HG03159 (cell line): ENCODE measurements around the gene USP11.
"Not testable (repeated sequence)": the region's sequence is repeated elsewhere in the genome, so short reads cannot be mapped to it uniquely, and the experiment has no call there.

Experiments
- ATAC-seq: cut with Tn5 transposase; IDR thresholded peaks from one replicate; pipeline ENCODE4 v1.9.1; 2021; ENCODE audit warnings: mild to moderate bottlenecking, moderate library complexity; ENCODE audit not compliant: unreplicated experiment

USP11 gene

DNA sequence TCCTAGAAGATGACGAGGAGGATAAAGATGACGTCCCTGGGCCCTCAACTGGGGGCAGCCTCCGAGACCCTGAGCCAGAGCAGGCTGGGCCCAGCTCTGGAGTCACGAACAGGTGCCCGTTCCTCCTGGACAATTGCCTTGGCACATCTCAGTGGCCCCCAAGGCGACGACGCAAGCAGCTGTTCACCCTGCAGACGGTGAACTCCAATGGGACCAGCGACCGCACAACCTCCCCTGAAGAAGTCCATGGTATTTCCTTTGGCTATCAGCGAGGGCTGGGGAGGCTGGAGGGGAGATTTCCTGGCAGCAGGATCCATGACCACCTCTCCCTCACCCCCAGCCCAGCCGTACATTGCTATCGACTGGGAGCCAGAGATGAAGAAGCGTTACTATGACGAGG, 11.9 kb downstream of the USP11 start:
- no peak for ATAC-seq

DNA sequence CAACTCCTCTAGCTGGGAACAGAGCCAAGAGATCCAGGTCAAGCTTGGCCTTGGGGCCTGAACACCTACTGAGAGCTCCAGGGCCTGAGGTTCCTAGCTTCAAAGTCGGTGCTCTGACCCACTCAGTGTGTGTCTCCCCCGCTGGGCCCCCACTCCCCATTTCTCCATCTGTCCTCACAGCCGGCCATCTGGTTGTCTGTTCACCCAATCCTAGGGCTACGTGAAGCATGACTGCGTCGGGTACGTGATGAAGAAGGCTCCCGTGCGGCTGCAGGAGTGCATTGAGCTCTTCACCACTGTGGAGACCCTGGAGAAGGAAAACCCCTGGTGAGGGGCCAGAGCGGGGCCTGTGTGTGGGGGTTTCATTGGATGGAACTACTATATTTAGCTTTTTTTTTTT, 12.3 kb downstream of the USP11 start:
- no peak for ATAC-seq

DNA sequence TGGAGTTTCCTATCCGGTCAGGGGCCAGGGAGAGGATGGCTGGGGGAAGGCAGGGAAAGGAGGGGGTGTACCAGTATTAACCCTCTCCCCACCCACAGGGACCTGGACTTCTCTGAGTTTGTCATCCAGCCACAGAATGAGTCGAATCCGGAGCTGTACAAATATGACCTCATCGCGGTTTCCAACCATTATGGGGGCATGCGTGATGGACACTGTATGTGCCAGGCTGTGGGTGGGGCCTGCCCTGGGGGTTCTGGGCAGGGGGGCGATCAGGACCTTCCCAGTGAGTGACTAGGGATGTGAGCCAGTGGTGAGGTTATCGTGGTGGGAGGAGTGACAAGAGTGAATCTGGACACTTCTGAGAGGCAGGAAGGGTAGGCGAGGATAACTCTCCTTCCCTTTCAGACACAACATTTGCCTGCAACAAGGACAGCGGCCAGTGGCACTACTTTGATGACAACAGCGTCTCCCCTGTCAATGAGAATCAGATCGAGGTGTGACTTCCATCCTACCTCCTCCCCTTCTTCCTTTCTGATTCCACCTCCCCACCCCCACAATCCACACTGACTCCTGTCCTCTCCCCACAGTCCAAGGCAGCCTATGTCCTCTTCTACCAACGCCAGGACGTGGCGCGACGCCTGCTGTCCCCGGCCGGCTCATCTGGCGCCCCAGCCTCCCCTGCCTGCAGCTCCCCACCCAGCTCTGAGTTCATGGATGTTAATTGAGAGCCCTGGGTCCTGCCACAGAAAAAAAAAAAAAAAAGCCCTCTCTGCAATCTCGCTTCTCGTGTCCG, 14.6 kb downstream of the USP11 start:
- no peak for ATAC-seq

DNA sequence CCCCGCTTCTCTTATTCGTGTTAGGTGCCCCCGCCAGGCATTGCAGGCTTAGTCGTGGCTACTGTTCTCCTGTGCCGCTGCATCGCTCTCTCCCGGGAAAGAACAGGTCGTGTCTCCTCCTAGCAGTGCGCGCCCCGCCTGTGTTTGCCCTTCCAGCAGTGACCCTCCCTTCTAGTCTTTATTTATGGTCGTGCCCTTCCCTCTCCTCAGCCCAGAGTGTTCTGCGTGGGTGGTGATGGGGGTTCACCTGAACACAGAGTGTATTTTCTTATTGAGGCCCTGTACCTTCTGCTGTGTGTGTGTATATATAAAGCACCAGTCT, 15.2 kb downstream of the USP11 start:
- no peak for ATAC-seq

DNA sequence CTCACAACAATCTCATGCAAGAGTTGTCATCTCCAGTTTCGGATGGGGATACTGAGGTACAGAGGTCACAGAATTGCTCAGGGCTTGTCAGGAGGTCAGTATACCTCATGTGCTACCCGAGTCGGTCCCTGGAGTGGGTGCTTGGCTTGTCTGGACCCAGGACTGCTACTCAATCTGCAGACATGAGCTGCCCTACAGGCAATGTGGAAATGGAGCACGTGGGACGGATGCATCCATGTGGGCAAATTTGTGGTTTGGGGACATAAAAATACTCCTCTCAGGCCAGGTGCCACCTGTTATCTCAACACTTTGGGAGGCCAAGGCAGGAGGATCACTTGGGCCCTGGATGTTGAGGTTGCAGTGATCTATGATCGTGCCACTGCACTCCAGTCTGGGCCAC, 15.8 kb downstream of the USP11 start:
- ATAC-seq = no peak

DNA sequence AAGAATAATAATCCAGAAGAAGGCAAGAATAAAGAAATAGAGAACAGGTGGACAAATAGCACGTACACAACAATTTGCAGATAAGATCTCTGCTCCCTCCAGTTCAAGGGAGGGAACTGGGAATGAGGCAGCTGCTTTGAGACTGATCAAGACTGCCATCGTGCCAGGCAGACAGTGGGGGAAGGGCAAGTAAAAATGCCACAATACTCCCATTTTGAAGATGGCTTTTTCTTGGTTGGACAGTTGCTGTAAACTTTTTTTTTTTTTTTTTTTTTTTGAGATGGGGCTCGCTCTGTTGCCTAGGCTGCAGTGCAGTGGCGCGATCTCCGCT, 17.2 kb downstream of the USP11 start:
- no peak for ATAC-seq

DNA sequence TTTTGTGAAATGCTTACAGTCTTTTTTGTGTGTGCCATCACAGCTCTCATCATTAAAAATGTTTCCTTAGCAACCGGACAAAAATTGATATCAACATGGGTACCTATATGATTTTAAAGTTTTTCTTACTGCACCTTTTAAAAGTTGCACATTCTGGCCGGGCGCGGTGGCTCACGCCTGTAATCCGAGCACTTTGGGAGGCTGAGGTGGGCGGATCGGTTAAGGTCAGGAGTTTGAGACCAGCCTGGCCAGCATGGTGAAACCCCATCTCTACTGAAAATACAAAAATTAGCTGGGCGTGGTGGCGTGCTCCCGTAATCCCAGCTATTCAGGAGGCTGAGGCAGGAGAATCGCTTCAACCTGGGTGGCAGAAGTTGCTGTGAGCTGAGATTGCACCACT, 24.8 kb downstream of the USP11 start:
- ATAC-seq = not testable (repeated sequence)

DNA sequence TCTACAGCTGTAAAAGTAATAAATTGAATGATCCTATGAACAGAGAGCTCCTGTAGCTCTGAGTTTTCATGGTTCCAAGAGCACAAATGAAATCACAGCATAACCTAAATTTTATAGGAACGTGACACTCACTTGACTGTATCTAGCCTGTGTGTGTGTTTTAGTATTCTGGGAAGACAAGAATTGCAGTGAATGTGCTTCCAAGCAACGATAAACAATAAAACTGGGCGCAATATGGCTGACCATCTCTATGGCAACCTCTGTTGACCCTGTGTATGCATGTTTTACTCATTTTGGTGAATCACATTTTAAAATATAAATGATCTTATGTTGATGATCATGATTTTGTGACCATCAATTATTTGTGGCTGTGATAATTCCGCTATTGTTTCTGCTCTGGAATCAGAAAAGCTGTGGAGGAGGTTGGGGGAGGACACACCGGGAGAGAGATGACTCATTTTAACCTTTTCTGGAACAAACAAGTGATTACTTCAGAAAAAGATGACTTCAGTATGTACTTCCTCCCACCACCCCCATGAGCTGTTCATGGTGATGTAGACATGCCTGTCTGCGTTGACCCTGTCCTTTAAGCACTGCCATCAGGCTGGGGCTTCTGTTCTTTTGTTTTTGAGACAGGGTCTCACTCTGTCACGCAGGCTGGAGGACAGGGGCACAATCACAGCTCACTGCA, 31.8 kb downstream of the USP11 start:
- no peak for ATAC-seq

DNA sequence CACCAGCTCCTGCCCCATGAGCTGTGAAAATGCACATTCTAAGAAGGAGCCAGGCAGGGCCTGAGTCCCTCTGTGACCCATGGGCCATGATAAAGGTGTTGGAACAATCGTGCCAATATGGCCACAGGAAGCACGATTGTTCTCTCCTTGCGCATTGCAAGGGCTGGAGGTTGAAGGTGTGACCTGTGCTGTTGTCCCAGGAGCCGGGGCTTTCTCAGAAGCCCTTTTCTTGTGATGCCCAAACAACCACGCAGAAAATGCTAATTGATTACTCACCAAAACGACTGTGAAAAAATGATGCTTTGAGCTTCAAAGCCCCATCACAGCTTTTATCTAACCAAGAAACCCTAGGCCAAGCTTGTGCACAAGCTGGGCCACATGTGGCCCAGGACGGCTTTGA, 33.8 kb downstream of the USP11 start:
- ATAC-seq = no peak

DNA sequence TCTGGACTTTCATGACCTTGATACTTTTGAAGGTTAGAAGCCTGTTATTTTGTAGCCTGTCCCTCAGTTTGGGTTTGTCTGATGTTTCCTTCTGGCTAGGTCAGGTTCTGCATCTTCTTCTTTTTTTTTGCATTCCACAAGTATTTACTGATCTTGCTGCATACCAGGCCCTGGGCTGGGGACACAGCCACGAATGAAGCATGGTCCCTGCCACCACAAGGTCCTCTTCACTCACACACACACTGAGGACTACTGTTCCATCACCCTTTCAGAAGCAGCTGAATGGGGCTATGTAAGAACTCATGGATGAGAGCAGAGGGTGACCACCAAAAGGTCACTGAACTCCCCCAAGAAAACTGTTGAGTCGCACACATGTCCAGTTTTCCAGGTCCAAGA, 39.2 kb downstream of the USP11 start:
- no peak for ATAC-seq

DNA sequence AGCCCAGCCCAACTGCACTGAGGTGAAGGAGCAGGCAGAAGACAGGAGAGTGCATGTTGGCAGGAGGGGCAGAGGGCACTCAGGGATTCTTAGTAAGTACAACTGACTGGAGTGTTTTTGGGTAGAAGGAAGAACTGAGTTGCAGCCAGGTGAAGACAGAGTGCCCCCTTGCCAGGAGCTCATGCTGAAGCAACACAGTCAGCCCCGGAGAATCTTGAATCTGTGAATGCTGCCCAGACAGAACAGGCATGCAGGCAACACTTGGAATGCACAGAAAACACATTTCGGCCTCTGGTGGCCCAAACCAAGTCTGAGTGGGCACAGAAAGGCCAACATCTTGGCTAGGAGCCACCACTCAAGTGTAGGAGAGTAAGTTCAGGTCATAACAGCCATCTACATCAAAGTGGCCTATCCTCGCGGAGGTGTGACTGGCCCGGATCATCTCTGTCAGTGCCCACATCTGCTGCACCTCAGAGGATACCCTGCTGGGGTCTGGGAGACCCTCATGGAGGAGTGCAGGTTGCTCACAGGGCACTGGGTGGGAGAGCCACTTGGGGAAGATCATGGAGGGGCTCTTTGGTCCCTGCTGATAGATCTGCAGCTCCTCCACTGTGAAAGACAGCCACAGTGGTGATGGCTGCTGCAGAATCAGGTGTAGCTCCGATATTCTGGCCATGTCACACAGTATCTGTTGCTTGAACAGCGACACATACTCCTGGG, 40.4 kb downstream of the USP11 start:
- no peak for ATAC-seq

DNA sequence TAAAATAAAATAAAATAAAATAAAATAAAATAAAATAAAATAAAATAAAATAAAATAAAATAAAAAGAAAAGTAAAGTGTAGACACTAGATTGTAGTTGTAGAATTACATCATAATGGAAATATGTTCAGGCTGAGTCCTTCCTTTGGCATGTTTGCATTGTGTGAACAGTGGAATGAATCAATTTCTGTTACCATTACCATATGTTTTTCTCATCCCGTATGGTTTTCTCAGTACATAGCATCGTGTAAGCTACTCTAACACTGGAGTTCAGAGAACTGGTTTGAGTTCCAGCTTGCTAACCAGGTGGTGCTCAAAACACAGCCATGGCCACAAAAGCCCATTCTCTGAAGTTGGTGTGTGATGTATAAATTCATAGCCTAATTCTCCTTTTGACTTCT, 45.9 kb downstream of the USP11 start:
- no peak for ATAC-seq

DNA sequence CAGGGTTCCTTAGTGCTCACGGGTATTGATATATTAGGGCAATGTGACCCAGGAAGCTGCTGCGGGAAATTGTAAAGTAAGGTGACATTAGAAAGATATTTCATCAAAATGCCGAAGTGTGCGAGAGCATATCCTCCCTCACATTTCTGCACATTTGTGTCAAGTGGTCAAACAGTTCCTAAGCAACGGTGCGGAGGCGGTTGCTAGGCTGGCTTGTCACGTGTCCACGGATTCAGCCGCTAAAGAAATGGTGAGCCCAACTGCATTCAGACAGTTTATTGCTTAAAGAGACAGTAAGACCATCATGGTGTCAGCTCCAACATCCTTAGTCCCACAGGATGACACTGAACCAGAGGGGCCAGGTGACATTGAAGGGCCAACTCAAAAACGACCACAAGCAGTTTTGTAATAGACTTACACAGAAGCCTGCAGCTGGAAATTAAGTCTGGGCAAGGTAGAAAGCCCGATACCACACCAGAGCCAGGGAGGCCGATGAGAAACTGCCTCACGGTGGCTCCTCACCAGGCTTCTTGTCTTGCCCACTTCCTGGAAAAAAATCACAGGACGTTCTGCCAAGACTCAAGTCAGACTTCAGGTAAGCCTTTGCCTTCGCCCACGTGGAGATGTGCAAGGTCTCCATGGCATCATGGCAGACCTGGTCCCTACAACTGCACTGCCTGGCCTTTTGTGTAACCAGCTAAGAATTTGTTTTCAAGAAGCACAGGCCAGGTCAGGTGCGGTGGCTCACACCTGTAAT, 50.4 kb downstream of the USP11 start:
- ATAC-seq = no peak

DNA sequence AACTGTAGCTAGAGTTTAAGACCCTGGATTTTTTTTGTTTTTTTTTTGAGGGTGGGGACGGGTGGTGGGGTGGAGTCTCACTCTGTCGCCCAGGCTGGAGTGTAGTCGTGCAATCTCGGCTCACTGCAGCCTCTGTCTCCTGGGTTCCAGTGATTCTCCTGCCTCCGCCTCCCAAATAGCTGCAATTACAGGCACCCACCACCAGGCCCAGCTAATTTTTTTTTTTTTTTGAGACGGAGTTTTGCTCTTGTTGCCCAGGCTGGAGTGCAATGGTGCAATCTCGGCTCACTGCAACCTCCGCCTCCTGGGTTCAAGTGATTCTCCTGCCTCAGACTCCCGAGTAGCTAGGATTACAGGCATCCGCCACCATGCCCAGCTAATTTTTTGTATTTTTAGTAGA, 51.8 kb downstream of the USP11 start:
- ATAC-seq = not testable (repeated sequence)

DNA sequence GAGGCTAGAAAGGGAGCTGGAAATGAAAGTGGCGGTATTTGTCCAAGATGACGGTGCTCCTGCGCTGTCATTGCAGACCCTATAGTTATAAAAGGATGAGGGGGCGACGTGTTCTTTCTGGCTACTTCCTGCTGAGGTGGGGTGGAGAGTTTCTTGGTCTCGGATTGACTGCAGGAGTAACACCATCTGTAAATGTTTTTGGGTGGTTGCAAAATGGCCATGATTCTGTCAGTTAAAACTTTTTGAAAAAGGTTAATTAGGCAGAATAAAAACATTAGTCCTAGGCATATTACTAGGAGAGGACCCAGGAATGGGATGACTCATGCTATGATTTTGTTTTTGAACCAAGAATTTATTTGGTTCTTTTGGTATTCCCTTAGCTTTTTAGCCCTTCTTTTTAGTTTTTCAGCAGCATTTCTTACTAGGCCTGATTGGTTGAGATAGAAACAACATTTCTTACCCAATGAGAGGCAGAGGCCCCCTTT, 53.1 kb downstream of the USP11 start:
- ATAC-seq = no peak

DNA sequence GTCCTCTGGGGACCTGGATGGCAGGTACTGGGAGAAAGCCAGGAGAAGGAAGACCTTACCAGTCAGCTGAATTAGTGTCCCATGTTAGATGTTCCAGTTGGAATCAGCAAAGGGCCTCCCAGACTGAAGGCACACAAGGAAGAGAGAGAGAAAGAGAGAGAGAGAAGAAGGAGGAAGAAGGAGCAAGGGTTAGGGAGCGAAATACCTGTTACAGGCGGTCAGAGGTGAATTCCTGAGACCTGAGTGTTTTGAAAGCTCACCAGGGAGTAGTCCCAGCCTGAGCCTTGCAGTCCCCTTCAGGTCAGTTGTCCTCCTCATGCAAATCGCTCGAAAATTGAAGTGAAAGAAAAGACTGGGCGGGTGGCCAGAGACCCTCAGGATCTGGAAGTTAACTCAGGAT, 60.3 kb downstream of the USP11 start:
- no peak for ATAC-seq

DNA sequence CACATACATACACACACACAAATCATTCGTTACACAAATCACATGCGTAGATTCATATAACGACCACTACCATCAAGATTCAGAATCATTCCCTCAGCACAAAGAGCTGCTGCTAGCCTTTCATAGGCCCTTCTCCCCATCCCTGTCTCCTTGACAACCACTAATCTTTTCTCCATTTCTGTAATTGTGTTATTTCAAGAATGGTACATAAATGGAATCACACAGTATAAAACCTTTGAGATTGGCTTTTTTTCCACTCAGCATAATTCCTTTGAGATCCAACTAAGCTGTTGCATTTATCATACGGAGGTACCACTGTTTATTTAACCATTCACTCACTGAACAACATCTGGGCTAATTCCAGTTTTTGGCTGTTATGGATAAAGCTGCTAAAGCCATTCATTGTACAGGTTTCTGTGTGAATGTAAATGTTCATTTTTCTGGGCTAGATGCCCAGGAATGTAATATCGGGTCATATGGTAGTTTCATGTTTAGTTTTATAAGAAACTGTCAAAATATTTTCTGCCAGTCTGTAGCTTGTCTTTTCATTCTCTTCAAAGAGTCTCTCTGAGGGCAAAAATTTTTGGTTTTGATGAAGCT, 64.1 kb downstream of the USP11 start:
- ATAC-seq = no peak

DNA sequence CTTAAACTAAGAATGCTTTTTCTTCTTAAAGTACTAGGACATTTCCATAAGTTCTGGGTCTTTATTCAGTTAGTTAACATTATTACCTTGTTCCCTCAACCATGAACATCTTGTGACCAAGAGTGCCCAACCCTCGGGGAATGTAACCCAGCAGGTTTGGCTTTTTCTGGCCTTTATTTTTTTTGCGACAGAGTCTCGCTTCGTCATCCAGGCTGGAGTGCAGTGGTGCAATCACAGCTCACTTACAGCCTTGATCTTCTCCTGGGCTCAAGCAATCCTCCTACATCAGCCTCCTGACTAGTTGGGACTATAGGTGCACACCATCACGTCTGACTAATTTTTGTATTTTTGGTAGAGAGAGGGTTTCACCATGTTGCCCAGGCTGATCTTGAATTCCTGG, 65.1 kb downstream of the USP11 start:
- ATAC-seq = no peak
